ENCODE results near the gene CTNNA2.

The CTNNA2 gene

GRCh38 chr2:79788952-79789651, 276.3 kb downstream of the CTNNA2 start:
- DNase-seq (ENCODE audit: low read depth, low spot score): no peak

- no peak for DNase-seq (ENCODE audit: low read depth, low spot score)
Observed at GRCh38 chr2:79789811-79790210, 277.0 kb downstream of the CTNNA2 start.

DNA sequence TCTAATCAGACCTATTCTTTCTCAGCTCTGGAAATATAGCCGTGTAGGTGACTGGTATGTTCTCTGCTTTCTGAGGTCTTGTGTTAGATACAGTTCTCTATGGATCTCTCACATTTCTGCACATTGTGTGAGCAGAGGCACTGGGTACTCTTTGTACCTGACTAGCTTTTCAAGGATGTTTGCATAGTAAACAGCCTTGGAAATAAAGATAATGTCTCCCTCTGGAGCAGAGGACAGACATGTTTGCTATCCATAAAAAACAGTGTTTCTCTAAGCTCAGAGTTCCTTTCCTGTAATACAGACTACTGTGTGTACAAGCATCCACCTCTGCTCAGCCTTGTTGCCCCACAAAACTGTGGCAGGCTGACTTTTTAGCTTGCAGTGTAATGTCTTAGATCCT, 279.2 kb downstream of the CTNNA2 start:
- DNase-seq (ENCODE audit: low read depth, low spot score): no peak

DNA sequence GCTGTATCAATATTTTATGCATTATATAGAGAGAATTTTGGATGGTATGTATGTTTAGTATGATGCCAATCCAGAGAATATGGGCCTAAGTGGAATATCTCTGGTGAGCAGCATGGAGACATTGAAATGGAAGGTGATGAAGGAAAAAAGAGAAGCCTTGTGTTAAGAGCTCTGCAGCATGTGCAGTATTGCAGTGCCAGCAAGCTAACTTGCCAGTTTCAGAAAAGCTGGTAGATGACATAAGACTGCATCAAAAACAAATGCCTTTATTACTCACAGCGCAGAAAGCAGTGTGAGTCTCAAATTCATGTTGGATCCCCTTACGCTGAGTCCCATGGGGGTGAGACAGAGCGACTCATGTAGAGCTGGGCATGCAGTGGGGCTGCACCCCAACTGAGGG, 280.2 kb downstream of the CTNNA2 start:
- no peak for DNase-seq (ENCODE audit: low read depth, low spot score)

DNA sequence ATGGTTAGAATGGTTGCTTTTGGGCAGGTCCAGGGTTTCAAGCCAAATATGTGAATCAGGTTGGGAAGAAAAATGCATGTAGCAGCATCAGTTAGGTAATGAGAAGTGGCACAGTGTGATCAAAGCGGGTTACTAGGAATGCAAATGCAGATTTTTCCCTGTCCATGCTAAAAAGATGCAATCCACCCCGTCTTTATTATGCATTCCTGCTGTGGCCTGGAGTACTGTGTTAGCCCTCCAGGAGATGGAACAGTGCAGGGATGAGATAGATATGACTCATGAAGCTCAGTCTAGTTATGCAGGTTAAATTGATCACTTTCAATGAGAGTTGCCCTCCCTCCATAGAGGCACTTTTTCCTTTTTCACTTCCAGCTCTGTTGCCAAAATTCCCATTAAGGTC, 283.8 kb downstream of the CTNNA2 start:
- DNase-seq (ENCODE audit: low read depth, low spot score): no peak

DNA sequence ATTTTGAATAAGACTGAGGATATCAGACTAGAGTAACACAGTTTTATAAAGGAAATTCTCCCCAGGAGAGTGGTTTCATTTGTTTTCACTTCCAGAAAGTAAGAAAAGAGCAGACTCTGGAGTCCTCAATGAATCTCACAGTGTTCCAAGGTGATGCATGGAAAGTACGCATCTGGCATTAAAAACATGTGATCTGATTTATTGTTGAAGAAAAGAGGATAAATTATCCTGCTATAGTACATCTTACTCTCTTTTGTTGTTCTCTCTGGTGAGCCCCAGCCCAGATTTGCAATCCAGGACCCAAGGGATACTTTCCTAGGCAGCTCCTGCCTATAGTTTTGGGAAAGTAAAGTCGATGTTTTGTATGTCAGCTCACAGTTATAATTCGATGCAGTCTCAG, 285.9 kb downstream of the CTNNA2 start:
- DNase-seq (ENCODE audit: low read depth, low spot score): no peak

DNA sequence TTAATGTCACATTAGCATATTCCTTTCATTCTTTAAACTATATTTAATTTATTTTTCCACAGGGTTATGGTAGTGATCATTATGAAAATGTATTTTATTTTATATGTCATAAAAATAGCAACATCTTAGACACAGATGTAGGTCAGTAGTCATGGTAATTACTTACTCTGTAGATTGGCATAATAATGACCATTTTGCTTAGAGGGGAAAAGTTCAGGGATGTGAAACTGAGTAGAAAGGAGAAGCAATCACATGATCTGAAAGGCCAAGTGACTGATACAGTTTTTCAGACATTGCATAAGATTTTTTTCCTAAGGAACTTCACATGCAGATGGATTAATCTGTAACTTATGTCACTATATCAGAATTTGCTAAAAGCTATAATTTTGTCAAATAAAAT, 286.9 kb downstream of the CTNNA2 start:
- no peak for DNase-seq (ENCODE audit: low read depth, low spot score)

DNA sequence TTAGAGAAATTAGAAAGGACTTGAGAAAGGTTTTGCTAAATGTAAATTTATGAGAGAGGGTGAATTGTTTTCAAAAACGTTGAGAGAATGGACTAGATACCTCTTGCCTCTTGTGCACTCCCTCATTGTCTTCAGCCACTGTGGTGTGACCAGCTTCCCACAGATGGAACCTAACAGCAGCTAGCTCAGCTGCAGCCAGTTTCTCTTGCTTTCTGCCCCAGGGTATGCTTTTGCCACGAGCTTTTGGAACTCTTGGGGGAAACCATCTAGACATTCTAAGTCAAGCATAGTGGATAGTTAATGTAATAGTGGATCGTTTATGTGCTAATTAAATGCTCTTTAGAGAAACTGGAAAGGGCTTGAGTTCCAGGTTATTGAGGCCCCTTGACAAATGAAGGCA, 288.2 kb downstream of the CTNNA2 start:
- no peak for DNase-seq (ENCODE audit: low read depth, low spot score)

- no peak for DNase-seq (ENCODE audit: low read depth, low spot score)
Observed at GRCh38 chr2:79817288-79817687, 304.4 kb downstream of the CTNNA2 start.

DNA sequence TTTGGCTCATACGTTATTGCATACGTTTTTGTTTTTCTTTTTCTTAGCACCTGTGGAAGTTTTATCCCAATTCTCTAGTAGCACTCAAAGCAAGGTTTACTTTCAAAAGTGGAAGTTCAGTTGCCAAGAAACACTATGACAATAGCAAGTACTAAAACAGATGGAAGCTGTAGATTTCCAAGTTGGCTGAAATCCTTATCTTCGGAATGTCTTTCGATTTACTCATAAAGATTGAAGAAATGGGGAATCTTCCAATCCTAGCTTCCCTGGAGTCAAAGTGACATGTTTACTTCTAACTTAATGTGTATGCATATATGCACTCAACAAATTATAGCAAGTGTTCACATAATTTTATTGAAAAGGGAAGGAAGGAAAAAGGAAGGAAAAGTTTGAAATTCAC, 307.4 kb downstream of the CTNNA2 start:
- no peak for DNase-seq (ENCODE audit: low read depth, low spot score)

DNA sequence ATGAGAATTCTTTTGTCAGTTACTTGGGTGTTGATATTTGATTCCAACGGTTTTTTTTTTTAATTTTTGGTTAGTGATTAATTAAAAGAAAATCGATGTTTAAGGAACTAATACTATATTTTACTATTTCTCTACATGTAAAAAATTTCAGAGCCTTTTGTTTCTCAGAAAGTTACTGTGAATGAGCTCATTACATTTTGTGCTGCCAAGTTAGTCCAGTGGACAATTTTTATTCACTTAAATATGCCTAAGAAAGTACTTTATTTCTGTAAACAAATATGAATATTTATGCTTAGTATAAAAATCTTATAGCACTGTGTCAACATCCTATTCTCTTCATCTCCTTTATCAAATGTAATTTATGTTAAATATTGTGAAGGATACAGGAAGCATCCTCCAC, 309.3 kb downstream of the CTNNA2 start:
- no peak for DNase-seq (ENCODE audit: low read depth, low spot score)

DNA sequence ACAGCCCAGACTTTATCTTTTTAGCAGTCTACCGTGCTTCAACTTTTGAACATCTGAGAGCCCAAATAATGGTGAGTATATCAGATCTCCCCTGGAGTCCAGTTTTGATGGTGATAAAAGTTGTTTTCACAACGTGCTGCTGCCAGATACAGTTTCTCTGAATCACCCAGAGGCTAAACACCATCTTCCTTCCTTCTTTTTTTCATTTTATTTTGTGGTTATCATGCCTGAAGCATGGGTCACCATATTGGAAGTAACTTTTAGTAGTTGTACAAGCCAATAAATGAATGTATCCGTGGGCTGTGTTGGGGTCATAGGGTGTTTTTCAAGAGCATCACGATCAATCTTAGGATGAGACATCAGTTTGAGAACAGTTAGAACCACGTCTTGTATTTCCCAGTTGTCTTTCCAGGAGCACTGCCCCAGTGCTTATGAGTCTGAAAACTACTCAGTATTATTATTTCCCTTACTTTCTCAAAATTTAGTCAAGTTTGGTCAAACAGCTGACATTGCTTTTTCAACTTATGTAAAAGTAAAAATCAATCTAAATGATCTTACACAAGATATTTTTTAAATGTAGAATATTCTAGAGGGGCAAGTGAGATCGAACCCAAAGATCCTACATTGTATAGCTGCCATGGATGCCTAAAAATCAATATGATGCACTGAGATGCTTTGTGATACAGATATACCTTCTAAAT, 311.4 kb downstream of the CTNNA2 start:
- DNase-seq (ENCODE audit: low read depth, low spot score): no peak

- no peak for DNase-seq (ENCODE audit: low read depth, low spot score)
Observed at GRCh38 chr2:79827881-79828280, 315.0 kb downstream of the CTNNA2 start.

GRCh38 chr2:79830501-79830900, 317.6 kb downstream of the CTNNA2 start:
- no peak for DNase-seq (ENCODE audit: low read depth, low spot score)

DNA sequence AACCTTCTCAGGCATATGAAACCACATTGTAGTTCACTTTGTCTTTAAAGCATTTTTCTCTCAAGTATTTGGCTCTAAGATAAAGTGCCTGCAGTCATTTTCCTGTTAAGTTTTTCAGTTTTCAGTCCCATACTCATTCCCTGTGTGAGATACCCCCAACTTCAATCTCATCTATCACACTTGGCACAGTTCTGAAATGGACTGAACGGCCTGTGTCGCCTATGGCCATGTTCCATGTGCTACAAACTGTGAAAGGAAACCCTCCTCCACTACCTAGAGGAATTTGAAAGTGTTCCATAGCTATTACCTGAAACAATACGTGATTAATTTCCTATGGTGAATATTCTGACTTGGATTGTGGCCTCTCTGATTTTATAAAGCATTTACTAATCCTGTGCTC, 319.1 kb downstream of the CTNNA2 start:
- DNase-seq (ENCODE audit: low read depth, low spot score): no peak

DNA sequence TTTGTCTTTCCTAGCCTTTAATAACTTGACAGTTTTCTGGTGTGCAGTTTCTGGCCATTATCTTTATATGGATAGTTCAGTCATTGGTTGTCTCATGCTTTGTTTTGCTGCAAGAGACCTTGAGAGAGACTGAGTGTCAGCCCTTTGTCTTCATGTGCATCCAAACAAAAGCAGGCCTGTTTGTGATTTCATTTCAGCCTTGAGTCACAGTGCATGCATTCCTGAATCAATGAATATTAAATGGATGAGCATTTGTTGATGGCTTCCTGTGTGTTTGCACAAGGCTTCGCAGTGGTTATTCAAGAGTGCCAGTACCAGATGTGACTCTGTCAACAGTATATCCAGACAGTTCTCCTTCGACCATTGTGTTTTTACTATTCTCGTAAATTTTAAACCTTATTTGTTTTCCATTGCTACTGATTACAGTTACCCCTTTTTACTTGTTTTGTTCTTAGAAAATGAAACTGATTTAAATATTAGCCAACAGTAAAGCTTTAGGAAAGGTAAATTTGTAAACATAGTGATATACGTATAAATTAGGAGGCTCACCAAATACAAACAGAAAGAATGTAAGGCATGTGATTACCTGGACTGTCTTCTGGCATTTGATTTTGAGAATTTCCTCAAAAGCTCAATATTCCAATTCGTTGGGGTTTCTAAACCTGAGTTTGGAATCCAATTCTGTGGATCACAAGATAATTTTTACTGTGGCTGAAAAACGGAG, 319.8 kb downstream of the CTNNA2 start:
- no peak for DNase-seq (ENCODE audit: low read depth, low spot score)

GRCh38 chr2:79833235-79833878, 320.5 kb downstream of the CTNNA2 start:
- no peak for DNase-seq (ENCODE audit: low read depth, low spot score)

DNA sequence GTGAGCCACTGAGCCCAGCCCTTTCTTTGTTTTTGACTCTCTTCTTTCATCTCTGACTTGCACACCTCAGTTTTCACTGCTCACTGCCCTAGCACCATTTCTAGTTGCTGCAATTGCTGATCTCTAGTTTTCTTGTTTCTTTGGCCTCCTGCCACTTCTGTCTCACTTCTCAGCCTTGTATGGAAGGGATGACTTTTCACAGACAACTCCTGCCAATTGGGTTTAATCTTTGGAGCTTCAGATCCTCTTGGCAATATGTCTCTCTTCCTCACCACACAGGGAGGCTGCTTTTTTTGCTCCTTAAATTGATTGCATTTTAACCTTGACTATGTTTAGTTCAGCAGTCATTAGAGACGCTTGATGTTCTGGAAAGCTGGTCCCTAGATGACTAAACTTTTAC, 323.1 kb downstream of the CTNNA2 start:
- DNase-seq (ENCODE audit: low read depth, low spot score): no peak

DNA sequence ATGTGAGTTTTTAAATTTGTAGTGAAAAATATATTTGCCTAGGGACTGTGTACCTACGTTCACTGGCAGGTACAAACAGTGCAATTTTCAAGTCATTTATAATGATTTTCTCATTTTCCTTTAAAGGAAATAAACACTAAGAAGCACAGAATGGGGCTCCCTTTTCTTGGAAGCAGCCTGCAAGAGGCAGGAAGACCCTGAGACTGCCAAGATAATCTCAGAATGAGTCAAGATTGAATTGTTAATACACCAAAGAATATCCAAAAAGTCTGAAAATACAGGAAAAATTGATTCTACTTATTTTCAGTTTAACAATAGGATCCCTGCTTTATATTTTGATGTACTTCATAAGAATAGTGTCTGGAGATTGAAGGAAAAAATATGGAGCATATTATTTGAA, 331.2 kb downstream of the CTNNA2 start:
- no peak for DNase-seq (ENCODE audit: low read depth, low spot score)

GRCh38 chr2:79846878-79847277, 334.0 kb downstream of the CTNNA2 start:
- no peak for DNase-seq (ENCODE audit: low read depth, low spot score)

- DNase-seq (ENCODE audit: low read depth, low spot score): no peak
Observed at GRCh38 chr2:79849241-79849640, 336.4 kb downstream of the CTNNA2 start.

- DNase-seq (ENCODE audit: low read depth, low spot score): no peak
Observed at GRCh38 chr2:79849949-79850348, 337.1 kb downstream of the CTNNA2 start.

Measured in activated naive CD8-positive, alpha-beta T cell treated with anti-CD3 and anti-CD28 coated beads, Interleukin-2, amount 50 U/mL, for 16 hours (primary cell).